ENCODE data around the gene FAM107B.
A peak's percentile ranks its signal among the peaks of the same experiment; 100 is the strongest.
"Not testable (repeated sequence)": the region's sequence is repeated elsewhere in the genome, so short reads cannot be mapped to it uniquely, and the experiment has no call there.

Gene FAM107B

DNA sequence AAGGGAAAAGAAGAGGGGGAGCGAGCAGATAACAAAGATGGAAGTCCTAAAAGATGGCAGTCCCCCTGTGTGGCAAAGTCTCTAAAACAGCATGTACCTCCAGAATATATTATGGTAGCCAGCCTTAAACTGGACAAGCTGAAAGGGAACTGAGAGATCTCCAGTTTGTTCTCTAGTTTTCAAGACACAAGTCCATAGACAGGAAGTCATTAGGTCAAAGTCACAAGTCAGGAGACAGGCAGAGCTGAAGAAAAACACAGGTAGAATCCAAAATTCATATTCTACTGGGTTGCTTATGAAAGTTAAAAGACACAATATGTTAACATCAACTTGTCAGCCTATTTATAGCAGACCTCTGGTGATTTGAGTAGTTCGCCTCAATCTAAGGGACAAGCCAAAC, 38.7 kb downstream of the FAM107B start:
- DNase-seq (ENCODE audit: low spot score), result peak; percentile 53

DNA sequence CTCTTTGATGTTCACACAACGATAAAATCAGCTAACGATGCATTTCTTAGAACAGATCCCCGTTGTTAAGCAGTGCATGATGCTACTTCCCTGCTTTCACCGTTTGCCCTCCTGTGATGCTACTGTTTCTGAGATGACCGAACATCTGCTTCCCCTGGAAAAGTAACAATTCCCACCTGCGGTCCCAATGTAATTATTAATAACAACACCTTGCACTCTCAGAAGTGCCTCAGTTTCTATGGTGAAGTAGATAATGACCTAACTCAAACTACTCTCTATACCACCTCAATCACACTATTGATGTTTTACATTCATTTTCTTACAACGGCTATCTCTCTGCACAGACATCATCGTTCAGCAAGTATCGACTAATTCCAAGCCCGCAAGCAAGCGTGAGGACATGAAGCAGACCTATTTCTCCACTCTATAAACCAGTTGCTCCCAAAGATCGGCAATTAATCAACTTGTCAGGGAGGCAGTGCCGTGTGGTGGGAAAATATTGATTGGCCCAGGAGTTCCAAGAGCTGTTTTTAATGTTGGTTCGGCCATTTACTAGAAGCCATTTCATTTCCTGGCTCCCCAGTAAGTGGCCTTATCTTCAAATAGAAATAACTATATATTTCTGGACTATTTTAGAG, 42.7 kb downstream of the FAM107B start:
- no peak for DNase-seq (ENCODE audit: low spot score)

DNA sequence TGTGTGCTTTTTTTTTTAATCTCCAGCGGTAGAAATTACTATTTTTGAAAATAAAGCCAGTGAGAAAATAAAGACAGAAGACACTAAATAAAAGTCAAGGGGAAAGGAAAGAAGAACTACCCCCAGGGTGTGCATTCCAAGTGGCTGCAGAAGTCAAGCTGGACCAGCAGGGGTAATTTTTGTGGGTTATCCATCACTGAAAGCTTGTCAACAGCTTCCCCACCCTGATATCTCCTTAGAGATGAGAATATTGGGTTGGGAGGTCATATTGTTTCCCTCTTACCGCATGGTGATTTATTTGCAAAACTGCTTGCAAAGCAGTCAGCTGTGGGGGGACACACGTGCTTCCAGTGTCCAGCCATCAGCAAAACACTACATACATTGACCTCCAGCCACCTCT, 46.4 kb downstream of the FAM107B start:
- DNase-seq (ENCODE audit: low spot score), result no peak

DNA sequence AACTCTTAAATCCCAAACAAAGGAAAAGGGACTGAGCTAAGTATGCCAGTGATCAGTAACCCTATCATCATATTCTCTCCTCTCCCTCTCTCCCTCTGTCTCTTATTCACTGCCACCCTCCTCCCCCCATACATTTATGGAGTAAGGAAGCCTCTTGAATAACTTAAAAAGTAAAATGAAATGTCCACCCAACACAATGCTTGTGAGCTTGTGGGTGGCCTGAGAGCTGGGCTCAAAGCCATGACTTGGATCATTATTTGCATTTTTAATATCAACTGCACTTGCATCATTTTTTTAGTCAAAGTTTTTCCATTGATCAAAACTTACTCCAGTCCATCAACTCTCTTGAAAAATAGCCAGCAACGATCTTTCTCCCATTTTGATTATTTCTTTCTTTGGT, 46.8 kb downstream of the FAM107B start:
- DNase-seq (ENCODE audit: low spot score), result no peak

DNA sequence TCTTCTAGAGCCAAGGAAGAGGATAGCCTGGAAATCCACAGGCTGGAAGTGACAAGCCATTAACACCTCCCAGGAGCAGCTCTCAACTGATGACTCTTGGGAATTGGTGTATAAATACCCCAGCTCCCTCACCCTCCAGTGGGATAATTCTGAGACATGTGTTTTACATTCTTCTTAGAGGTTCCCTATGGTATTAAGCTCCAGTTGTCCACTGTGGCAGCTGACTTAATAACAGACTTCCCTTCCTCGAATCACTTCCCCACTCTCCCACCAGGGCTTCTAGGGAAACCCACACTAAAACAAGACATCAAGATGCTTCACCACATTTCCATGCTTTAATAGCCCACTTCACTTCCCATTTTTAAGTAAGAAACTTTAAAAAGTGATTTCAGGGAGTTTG, 47.2 kb downstream of the FAM107B start:
- no peak for DNase-seq (ENCODE audit: low spot score)

DNA sequence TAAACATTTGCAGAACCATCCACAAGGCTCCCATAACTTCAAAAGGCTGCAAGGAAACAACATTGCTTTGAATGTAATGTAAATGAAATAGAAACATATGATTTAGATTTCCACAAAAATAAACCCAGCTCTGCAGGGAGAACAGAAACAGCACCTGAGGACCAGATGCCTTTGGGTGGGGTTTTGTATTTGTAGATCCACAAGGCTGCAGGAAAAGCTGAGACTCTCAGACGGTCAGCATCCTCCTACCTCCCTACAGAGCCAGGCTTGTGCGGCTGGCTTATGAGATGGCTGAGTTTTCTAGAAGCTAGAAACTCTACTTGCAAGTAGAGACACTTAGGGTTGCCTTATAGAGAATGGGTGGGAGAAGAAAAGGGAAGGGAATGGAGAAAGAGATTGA, 49.8 kb downstream of the FAM107B start:
- no peak for DNase-seq (ENCODE audit: low spot score)

DNA sequence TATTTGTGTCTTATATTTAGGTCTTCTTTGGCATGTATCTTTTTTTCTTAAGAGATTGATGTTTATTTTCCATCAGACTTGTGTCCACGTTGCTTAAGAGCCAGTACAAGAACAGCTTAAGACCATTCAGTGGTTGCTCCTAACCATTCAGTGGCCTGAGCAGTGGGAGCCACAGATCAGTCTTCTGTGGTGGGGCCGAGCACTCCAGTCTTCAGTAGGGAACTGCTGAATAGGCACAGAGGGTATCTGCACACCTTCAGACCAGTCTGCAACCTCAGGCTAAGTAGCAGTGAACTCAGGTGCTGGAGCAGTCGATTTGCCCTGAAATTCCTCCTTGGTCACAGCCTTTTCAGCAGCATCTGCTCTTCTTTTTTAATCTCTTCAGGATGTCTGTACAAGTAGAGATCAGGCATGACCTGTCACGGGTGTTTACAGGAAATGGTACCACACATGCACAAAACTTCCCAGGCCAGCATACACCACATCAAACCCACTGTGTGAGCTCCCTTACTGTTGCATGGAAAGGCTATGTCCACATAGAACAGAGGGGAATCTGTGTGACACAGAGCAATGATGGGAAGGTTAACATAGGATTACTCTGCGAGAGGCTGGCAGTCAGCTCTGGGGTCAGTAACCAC, 51.5 kb downstream of the FAM107B start:
- no peak for DNase-seq (ENCODE audit: low spot score)

DNA sequence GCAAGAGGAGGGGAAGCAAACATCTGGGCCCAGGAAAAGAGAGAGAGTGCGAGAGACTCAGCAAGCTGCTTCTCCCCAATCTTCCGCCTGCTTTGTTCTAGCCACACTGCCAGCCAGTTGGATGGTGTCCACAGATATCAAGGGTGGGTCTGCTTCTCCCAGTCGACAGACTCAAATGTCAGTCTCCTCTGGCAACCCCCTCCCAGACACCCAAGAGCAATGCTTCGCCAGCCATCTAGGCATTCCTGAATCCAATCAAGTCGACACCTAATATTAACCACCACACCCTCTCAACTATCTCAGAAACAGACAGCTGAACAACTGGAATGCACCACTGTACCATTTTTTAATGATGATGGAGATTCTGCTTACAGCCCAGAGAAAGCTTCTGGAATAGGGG, 57.1 kb downstream of the FAM107B start:
- no peak for DNase-seq (ENCODE audit: low spot score)

DNA sequence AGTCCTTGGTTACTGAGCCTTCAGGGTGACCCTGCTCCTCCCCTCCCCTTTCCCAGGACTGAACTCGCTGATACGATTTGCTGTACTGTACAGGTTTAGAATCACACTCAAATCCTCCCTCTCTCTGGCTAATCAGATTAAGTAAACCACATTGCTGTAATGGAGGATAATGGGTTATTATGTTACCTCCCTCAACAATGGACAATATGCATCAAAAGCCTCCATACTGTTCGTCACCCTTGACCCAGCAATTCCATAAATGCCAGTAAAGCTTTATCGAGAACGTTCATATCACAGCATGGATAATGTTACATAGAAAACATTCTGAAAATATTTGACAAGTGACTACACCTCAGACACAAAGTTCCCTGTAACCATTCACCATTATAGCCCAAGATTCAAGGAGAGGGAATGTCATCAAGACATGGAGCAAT, 61.7 kb downstream of the FAM107B start:
- no peak for DNase-seq (ENCODE audit: low spot score)

DNA sequence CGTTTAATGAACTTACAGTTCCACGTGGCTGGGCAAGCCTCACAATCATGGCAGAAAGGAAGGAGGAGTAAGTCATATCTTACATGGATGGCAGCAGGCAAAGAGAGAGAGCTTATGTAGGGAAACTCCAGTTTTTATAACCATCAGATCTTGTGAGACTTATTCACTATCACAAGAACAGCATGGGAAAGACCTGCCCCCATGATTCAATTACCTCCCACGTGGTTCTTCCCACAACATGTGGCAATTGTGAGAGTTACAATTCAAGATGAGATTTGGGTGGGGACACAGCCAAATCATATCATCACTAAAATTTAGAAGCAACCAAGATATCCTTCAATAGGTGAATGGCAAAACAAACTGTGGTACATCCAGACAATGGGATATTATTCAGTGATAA, 65.4 kb downstream of the FAM107B start:
- not testable (repeated sequence) for DNase-seq (ENCODE audit: low spot score)

DNA sequence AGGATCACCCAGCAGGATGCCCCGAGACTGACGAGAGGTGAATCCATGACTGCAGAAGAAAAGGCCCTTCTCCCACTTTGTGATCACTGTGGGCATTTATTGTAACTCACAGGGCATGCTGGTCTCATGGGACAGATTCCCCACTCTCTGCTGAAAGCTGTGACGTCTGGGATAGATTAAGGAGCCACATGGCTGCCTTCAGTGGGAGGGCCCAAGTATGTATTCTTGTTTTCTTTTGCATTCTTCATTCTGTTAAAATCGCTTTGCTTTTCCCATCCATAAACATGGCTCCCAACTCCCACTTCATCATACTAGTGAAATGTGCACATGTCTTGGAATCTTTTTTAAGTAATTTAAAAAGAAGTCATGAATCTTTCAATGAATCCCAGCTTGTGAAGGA, 67.2 kb downstream of the FAM107B start:
- no peak for DNase-seq (ENCODE audit: low spot score)

DNA sequence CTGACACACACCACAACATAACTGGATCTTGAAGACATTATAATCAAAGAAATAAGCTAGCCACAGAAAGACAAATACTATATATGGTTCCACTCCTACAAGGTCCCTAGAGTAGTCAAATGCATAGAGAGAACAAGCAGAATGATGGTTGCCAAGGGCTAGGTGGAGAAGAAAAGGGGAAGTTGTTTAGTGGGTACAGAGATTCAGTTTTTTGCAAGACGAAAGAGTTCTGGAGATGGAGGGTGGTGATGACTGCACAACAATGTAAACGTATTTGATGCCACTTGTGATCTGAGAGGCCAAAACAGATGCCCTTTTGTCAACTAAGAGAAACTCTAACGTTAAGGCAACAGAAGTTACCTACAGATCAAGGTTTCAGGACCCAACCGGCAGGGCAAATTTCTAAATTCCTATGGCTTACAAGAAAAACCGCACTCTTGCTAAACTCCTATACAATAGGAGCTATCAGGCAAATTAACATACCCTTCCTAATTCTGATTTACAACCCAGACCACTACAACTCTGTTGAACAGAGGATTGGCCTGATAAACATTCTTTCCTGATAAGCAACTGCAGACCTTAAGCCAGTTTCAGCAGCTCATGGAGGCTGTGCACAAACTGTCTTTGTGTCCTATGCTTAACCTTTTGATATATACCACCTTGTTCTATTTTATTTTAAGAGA, 69.0 kb downstream of the FAM107B start:
- DNase-seq (ENCODE audit: low spot score), result peak; percentile 40

DNA sequence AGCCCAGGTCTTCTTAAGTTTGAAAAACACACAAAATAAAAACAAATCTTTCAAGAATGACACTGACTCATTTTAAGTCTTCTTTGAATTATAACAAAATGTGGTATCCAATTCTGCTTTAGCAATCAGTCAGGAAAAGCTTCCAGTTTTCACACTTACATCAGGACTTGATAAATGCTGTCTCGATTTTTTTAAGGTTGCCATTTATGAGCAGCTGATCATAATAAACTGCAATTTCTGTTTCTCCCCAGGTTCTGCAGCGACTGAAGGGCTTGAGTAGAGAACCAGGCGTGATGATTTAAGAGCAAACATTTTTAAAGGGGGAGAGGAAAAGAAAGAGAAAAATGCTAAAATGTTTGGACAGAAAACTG, 71.1 kb downstream of the FAM107B start:
- no peak for DNase-seq (ENCODE audit: low spot score)

DNA sequence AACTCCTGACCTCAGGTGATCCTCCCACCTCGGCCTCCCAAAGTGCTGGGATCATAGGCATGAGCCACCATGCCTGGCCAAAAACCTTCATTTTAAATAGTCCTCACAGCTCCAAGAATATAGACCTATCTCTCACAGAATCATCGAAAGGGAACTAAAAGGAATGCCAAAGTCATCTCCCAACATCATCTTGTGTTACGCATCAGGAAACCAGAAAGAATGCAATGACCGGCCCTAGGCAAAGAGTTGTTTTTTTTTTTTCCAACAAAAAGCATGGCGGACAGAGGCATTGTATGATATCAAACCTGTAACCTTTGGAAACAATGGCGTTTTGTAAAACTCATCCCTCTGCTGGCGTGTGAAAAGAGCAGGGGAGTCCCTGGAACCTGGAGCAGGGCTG, 73.2 kb downstream of the FAM107B start:
- no peak for DNase-seq (ENCODE audit: low spot score)

DNA sequence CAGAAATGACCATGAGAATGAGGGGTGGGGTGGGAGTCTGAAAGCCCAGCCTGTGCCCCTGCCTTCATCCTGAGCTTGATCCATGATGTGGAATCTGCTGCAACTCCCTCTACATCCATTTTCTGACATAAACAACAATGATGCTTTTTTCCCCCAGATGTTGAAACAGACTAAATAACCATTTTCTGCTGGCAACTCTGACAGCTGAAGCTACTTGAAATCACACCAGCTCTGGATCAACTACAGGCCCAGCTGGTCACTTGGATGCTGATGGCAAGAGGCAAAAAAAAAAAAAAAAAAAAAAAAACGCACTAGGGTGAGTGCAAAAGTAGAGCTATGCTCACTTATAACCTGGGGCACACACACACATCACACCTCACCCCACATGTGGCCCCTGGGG, 74.2 kb downstream of the FAM107B start:
- DNase-seq (ENCODE audit: low spot score), result no peak

DNA sequence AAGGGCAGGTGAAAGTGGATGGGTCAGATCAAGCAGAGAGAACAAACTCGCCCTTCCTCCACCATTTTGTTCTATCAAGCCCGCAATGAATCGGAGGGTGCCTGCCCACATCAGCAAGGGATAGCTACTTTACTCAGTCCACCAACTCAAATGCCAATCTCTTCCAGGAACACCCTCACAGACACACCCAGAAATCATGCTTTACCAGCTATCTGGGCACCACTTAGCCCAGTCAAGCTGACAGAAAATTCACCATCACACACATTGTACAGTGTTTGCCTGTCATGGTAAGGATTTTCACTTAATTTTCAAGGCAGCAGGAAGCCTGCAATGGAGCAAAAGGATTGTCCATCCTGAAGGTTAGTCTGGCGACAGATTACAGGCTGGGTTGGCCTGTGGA, 75.2 kb downstream of the FAM107B start:
- DNase-seq (ENCODE audit: low spot score), result no peak

DNA sequence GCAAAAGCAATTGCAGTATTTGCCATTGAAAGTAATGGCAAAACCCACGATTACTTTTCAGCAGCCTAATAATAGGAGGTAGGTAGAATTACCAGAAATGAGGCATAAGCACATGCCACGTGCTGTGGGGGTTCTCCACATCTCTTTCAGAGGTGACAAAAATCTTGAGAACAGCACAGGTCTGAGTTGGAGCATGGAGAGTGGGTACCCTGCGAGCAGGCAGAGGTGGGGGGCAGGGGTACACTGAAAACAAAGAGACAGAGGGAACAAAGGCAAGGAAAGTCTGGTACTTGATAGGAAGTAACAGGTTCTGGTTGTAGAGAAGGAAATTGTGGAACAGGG, 75.9 kb downstream of the FAM107B start:
- no peak for DNase-seq (ENCODE audit: low spot score)

DNA sequence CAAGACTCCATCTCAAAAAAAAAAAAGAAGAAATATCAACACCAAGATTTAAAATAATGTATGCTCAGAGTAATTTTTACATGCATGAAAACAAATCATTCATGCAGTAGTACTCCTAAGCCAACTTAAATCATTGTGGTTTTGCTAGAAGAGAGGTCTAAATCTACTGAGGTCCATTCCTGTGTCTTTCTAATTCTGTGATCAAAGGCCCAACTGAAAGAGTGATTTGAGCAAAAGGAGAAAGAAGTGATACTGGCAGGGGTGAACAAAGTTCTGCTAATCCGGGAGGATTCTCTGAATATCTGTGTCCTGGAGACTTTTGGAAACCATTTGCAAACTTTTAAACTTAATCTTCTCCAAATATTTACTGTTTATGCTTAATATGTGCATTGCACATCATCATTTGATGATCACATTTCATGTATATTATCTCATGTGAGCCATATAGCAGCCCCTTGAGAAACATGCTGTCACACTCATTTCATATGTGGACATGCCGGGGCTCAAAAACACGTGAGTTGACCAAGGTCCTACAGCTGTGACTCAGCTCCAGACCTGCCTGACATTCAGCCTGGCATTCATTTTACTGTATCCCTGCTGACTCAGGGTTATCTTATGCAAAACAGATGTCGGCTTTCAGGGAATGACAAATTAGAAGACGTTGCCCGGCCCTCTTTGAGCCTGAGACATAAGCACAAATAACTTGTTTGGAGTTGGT, 76.4 kb downstream of the FAM107B start:
- no peak for DNase-seq (ENCODE audit: low spot score)

DNA sequence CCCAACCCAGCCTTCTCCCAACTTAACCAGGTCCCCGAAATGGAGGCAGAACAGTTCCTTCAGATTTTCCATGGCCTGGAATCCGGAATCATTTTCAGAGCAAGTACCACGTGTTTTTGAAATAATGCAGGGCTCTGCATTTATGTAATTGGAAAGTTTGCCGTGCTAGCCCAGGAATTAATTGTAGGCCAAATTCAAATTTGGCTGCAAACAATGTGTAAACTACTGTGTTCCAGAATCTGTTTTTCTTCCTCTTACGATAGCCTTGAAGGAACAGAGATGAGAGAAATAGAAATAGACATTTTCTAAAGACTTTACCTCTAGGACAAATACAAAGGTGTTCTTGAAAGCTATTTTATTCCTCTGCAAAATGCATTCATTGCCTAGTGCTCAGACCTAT, 77.4 kb downstream of the FAM107B start:
- DNase-seq (ENCODE audit: low spot score), result no peak

DNA sequence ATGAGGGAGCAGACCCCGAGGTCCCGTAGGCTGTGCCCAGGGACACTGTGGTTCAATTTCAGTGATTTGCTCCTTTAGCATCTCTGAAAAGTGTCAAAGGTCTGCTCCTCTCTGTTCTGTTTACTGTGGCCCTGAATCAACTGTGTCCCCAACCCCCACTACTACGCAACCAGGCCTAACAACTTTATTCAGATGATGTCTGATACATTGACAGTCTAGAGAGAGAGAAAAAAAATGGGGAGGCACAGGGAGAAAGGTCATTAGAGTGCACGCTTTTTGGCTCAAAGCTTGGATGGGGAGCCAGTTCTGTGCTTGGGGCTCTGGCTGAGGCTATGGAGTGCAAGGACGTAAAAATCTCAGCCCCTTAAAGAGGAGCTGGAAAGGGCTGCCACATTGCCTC, 77.9 kb downstream of the FAM107B start:
- no peak for DNase-seq (ENCODE audit: low spot score)

DNA sequence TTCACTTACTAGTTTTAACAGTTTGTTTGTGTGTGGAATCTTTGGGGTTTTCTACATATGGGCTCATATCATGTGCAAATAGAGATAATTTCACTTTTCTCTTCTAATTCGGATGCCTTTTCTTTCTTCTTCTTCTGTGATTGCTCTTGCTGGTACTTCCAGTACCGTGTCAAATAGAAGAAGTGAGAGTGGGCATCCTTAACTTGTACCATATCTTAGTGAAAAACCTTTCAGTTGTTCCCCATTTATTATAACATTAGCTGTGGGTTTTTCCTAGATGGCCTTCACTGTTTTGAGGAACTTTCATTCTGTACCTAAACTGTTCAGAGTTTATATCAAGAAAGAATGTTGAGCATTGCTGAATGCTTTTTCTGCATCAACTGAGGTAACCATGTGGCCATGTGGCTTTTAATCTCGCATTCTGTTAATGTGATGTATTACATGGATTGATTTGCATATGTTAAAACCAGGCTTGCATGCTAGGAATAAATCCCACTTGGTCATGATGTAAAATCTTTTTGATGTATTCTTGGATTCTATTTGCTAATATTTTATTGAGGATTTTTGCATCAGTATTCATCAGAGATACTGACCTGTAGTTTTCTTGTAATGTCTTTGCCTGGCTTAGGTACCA, 78.7 kb downstream of the FAM107B start:
- peak; percentile 16 for DNase-seq (ENCODE audit: low spot score)

DNA sequence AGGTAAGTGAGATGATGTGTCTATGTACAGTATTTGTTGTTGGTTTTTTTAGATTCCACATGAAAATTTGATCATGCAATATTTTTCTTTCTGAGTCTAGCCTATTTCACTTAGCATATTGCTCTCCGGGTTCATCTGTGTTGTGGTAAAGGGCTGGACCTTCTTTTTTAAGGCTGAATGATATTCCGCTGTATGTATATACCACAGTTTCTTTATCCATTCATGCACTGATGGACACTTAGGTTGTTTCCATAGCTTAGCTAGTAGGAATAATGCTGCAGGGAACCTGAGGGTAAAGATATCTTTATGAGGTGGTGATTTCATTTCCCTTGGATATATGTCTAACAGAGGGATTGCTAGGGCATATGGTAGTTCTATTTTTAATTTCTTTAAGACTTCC, 80.8 kb downstream of the FAM107B start:
- DNase-seq (ENCODE audit: low spot score), result no peak

Data from NAMALWA (cell line).